Measurements from ENCODE around the gene CC2D2A. TPM values are rescaled to one million over a fixed set of nuclear protein-coding genes. Genes with fewer than 3 reads are reported as not detected.

Gene CC2D2A
- polyA plus RNA-seq, 1 donor from 2014 or later, result 8.6 TPM

GRCh38 chr4:15436513-15436912, 33.2 kb upstream of the CC2D2A start:
- Histone ChIP-seq H3K4me3 (ENCODE audit: low read length) (no peak overlapping the region), H3K4me2 (ENCODE audit: low read length) (no peak overlapping the region), H3K9me2 (ENCODE audit: insufficient read depth, low read length) (no peaks in the 10 kb centered on the region), H2AFZ (ENCODE audit: low read depth, low read length) (no peak overlapping the region), H3K79me2 (replicated peaks; ENCODE audit: insufficient read depth, low read length) (no peaks in the 10 kb centered on the region), H3K9ac (ENCODE audit: low read length) (no peak overlapping the region), H3K9me3 (ENCODE audit: low read length) (no peaks in the 10 kb centered on the region), H3K36me3 (ENCODE audit: insufficient read depth, low read length) (no peaks in the 10 kb centered on the region), H4K20me1 (ENCODE audit: insufficient read depth) (no peaks in the 10 kb centered on the region), H3K27ac (ENCODE audit: low read length) (no peak overlapping the region), H3F3A (ENCODE audit: insufficient read depth, low read length, poor library complexity, severe bottlenecking) (no peaks in the 10 kb centered on the region), H3K27me3 (ENCODE audit: insufficient read depth, low read depth, low read length) (no peaks in the 10 kb centered on the region)
- TF ChIP-seq POLR2AphosphoS5 (IDR thresholded peaks at IDR 0.05) (no peak), TAF1 (IDR thresholded peaks at IDR 0.05; ENCODE audit: low read depth) (no peak), SMC3 (conservative IDR thresholded peaks at IDR 0.05; ENCODE audit: poor library complexity) (no peak), RAD21 (conservative IDR thresholded peaks at IDR 0.05) (no peak)

DNA sequence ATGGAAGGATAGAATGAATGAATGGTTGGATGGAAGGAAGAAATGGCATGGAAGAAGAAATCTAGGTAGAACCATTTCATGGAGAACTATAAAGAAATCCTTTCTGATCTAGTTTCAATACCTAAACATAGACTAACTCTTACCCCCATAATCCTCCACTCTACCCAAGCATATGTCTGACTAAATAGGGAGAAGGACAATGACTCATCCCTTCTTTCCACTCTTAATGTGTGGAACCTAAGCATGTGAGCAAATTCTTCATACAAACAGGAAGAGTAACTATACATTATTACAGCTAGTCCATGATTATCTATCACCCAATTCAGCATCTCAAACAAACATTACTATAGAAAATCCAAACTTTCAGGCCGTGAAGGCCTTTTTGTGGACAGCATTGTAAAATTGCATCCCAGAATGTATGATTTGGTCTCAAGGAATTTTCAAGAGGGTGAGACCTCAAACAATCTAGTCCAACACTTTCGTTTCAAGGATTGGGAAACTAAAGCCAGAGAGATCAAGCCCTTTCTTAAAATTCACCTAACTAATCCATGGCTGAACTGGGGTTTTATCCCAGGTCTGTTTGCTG, 30.6 kb upstream of the CC2D2A start:
- TF ChIP-seq RAD21 (conservative IDR thresholded peaks at IDR 0.05) (no peak), TAF1 (IDR thresholded peaks at IDR 0.05; ENCODE audit: low read depth) (no peak), MXI1 (conservative IDR thresholded peaks at IDR 0.05; ENCODE audit: poor library complexity, severe bottlenecking) (no peak), REST (IDR thresholded peaks at IDR 0.05; ENCODE audit: borderline replicate concordance) (no peak), POLR2AphosphoS5 (IDR thresholded peaks at IDR 0.05) (no peak), CTCF (IDR thresholded peaks at IDR 0.05; ENCODE audit: poor library complexity, severe bottlenecking) (no peak), EP300 (conservative IDR thresholded peaks at IDR 0.05; ENCODE audit: poor library complexity, severe bottlenecking) (no peak), SMC3 (conservative IDR thresholded peaks at IDR 0.05; ENCODE audit: poor library complexity) (no peak)
- Histone ChIP-seq H3K9ac (ENCODE audit: low read length) (no peak overlapping the region), H4K20me1 (ENCODE audit: insufficient read depth) (no peaks in the 10 kb centered on the region), H3K9me3 (ENCODE audit: low read length) (no peaks in the 10 kb centered on the region), H3K4me3 (ENCODE audit: low read length) (no peak overlapping the region), H3F3A (ENCODE audit: insufficient read depth, low read length, poor library complexity, severe bottlenecking) (no peaks in the 10 kb centered on the region), H3K79me2 (replicated peaks; ENCODE audit: insufficient read depth, low read length) (no peaks in the 10 kb centered on the region), H2AFZ (ENCODE audit: low read depth, low read length) (no peak overlapping the region), H3K9me2 (ENCODE audit: insufficient read depth, low read length) (no peaks in the 10 kb centered on the region), H3K27ac (ENCODE audit: low read length) (no peak overlapping the region), H3K27me3 (ENCODE audit: insufficient read depth, low read depth, low read length) (no peaks in the 10 kb centered on the region), H3K4me2 (ENCODE audit: low read length) (no peak overlapping the region), H3K36me3 (ENCODE audit: insufficient read depth, low read length) (no peaks in the 10 kb centered on the region)

Data from neural cell (in vitro differentiated cells).